NCI-H226 (cell line): Measurements from ENCODE around the gene TRMO.
A peak's percentile ranks its signal among the peaks of the same experiment; 100 is the strongest.
"Not testable (repeated sequence)": the region's sequence is repeated elsewhere in the genome, so short reads cannot be mapped to it uniquely, and the experiment has no call there.

Source experiments
- DNase-seq: peaks from one replicate; pipeline ENCODE4 v3.0.0-alpha.2; 2015

Gene TRMO

GRCh38 chr9:97921959-97922724 lies at the start of gene TRMO:
TRMO (minus strand) TSS chr9:97922500; CDS start chr9:97922493, 7 bp downstream.
- DNase-seq, result peak; percentile 92

- DNase-seq, result no peak
These were observed 47.9 kb upstream of the TRMO start for GRCh38 chr9:97970165-97970564.

- DNase-seq, result no peak
These were observed 46.7 kb upstream of the TRMO start for GRCh38 chr9:97969014-97969413.

- DNase-seq, result no peak
These were observed 44.2 kb upstream of the TRMO start for GRCh38 chr9:97966493-97966892.

- DNase-seq, result no peak
These were observed 42.6 kb upstream of the TRMO start for GRCh38 chr9:97964901-97965300.

- DNase-seq, result no peak
These were observed 40.9 kb upstream of the TRMO start for GRCh38 chr9:97963232-97963631.

- no peak for DNase-seq
These were observed 40.3 kb upstream of the TRMO start for GRCh38 chr9:97962575-97962974.

GRCh38 chr9:97962136-97962535 lies 39.8 kb upstream of the TRMO start:
- no peak for DNase-seq

- DNase-seq, result no peak
These were observed 39.1 kb upstream of the TRMO start for GRCh38 chr9:97961361-97961760.

- DNase-seq, result not testable (repeated sequence)
These were observed 38.5 kb upstream of the TRMO start for GRCh38 chr9:97960678-97961328.

GRCh38 chr9:97959585-97959984 lies 37.3 kb upstream of the TRMO start:
- DNase-seq, result no peak

- DNase-seq, result peak; percentile 6
These were observed 36.7 kb upstream of the TRMO start for GRCh38 chr9:97958812-97959511.

GRCh38 chr9:97956331-97956730 lies 34.0 kb upstream of the TRMO start:
- DNase-seq, result no peak

- peak; percentile 18 for DNase-seq
These were observed 32.3 kb upstream of the TRMO start for GRCh38 chr9:97954550-97954989.

GRCh38 chr9:97950873-97951272 lies 28.6 kb upstream of the TRMO start:
- DNase-seq, result not testable (repeated sequence)

- DNase-seq, result not testable (repeated sequence)
These were observed 24.8 kb upstream of the TRMO start for GRCh38 chr9:97947094-97947493.

GRCh38 chr9:97945470-97945869 lies 23.2 kb upstream of the TRMO start:
- not testable (repeated sequence) for DNase-seq

GRCh38 chr9:97944612-97945011 lies 22.3 kb upstream of the TRMO start:
- no peak for DNase-seq

- no peak for DNase-seq
These were observed 21.1 kb upstream of the TRMO start for GRCh38 chr9:97943308-97943855.

- DNase-seq, result no peak
These were observed 19.0 kb upstream of the TRMO start for GRCh38 chr9:97941323-97941722.

- DNase-seq, result no peak
These were observed 18.4 kb upstream of the TRMO start for GRCh38 chr9:97940741-97941140.

- DNase-seq, result no peak
These were observed 17.9 kb upstream of the TRMO start for GRCh38 chr9:97940233-97940632.

GRCh38 chr9:97938081-97938644 lies 15.9 kb upstream of the TRMO start, which contains the start of gene HEMGN:
HEMGN (minus strand) TSS chr9:97938172; CDS start chr9:97938136, 36 bp downstream.
- no peak for DNase-seq
